EL (cell line): ENCODE data around the gene TPST2.
"Not testable (repeated sequence)": the region's sequence is repeated elsewhere in the genome, so short reads cannot be mapped to it uniquely, and the experiment has no call there.

ENCODE experiments used
- DNase-seq: peaks from one replicate; pipeline ENCODE4 v3.0.0-alpha.2; 2016

The TPST2 gene

DNA sequence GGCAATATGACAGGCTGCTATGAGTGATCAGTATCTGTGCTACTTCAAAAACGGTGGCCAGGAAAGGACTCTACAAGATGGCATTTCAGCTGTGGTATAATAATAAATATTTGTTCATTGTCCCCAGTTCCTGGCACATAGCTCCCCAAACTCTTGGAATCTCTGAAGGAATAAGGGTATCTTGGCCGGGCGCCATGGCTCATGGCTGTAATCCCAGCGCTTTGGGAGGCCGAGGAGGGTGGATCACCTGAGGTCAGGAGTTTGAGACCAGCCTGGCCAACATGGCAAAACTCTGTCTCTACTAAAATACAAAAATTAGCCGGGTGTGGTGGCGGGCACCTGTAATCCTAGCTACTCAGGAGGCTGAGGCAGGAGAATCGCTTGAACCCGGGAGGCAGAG is 61.4 kb downstream of the TPST2 start:
- not testable (repeated sequence) for DNase-seq

DNA sequence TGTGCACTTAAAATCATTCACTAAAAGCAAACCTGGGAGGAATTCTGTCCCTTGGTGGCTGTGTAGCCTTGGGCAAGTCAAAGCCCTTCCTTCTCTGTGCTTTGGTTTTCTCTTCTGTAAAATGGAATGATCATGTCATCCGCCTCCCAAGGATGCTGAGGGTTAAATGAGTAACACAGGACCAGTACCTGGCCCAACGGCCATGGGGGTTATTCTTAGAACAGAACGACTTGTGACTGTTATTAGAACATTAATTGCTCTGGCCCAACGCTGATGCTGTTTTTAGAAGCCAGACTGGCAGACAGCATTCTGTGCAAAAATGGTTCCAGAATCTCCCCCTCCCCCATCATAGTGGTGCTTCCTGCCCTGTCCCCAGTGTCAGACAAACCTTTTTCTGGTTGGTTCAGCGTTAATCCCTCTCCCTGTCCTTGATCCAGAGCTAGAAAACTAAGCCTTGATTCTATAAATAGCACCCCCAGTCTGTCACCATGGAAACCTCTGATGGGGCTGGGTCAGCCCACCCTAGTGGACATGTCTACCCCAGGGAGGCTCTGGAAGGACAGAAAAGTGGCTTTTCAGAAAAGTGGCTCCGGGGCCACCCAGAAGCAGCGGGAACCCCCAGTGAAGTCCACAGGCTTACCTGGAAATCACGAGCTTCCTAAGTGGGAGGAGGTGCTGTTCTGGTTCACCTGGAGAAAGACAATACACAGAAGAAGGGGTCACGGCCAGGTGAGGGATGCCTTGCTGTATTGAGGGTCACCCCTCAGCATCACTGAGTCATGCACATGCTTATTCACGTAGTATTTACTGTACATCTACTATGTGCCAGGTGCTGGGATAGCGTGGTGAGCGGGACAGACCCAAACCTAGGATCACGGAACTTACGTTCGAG is 62.1 kb downstream of the TPST2 start:
- no peak for DNase-seq

DNA sequence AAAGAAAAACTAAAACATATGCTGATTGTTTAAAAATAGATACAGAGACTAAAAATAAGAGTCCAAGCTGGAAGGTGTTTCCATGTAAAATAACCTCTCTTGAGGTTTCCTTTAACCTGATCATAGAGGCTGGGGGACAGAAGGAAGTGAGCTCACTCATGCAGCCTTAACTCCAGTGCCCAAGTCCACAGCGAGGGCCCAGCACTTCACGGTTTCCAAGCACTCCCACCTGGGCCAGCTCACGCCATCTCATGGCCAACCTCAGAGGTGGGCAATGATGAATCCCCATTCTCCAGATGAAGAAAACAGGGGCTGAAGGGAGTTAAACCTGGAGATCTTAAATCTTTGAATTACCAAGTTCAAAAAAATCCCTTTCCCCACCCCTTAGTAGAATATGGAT is 62.8 kb downstream of the TPST2 start:
- no peak for DNase-seq

DNA sequence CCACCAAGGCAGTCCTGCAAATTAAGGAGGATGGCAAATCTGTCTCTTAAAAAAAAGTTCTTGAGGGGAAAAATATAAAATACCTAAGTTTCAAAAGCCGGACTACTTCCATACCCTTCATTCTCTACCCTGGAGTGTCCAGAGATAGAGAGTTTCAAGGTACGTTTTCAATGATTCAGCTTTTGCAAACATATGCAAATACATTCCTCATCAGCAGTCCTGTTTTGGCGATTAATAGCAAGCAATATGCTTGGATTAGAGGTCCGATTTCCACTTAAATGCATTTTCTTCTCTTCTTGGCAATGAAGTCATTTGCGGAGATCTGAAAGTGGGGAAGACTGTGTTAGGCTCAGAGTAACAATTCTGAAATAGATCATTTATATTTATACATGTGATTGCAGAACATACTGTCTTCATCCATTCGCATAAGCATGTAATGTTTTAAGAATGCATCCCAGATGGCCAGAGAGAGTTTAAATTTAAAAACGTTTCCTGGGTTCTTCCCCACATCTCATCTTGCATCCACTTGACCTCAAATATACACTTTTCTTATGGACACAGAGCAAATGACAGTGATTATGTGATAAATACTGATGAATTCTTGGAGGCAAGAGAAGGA is 63.9 kb downstream of the TPST2 start:
- no peak for DNase-seq

DNA sequence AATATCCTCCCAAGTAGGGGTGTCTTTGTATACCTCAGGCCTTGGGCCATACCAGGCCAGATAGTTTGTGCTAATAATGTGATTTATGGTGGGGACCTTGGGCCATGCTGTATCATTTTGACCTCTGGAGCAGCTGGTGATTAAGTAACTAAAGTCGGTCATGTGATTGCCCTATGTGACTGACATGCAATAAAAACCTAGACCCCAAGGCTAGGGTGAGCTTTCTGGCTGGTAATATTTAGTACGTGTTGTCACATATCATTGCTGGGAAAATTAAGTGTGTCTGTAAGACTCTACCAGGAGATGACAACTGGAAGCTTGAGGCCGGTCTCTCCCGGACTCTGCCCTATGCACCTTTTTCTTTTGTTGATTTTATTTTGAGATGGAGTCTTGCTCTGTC is 65.1 kb downstream of the TPST2 start:
- DNase-seq, result no peak

DNA sequence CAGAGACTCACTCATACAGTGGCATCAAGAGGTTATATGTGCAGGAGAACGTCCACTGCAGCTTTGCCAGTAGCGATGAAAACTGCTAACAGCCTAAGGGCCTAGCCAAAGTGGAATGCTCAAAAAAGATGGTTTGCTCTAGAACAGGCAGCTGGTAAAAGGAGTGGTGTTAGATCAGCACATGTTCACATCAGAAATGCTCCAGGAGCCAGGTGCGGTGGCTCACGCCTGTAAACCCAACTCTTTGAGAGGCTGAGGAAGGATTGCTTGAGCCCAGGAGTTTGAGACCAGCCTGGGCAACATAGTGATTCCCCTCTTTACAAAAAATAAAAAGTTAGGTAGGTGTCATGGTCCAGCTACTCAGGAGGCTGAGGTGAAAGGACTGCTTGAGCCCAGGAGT is 67.3 kb downstream of the TPST2 start:
- DNase-seq, result no peak

DNA sequence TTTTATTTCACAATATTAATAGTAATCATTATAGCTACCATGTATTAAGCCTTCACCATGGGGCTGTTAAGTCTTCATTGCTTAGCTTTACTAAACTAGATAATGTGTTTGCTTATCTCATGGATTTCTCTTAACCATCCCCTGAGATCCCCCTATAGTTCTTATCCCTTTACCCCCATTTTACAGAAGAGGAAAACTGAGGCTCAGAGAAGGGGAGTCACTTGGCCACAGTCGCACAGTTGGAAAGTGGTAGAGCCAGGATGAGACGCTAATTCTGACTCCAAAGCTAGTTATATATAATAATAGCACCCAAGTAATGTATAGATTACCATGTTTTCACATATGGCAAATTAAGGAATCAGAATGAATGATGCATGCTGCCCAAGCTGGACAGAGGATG is 67.9 kb downstream of the TPST2 start:
- DNase-seq, result no peak

DNA sequence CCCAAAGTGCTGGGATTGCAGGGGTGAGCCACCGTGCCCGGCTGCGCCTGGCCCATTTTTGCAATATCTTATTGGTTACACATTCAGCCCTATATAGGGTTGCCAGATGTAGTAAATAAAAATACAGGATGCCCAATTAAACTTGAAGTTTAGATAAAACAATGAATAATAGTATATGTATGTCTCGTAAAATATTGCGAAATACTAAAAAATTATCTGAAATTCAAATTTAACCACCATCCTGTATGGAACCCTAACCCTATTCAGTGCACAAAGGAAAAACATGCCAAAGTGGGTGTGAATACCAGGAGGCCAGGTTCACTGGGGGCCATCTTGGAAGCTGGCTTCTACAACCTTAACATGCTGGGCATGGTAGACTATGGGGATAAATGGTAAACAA is 72.5 kb downstream of the TPST2 start:
- DNase-seq, result peak; percentile 18

DNA sequence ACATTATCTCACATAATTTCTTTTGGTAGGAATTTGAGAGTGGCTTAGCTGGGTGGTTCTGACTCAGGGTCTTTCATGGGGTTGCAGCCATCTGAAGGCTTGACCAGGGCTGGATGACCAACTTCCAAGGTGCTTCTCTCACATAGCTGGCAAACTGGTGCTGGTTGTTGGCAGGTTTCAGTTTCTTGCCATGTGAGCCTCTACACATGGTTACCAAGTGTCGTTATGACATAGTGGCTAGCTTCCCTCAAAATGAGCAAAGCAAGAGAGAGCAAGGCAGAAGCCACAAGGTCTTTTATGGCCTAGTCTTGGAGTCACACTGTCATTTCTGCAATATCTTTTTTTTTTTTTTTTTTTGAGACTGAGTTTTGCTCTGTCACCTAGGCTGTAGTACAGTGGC is 73.4 kb downstream of the TPST2 start:
- no peak for DNase-seq

DNA sequence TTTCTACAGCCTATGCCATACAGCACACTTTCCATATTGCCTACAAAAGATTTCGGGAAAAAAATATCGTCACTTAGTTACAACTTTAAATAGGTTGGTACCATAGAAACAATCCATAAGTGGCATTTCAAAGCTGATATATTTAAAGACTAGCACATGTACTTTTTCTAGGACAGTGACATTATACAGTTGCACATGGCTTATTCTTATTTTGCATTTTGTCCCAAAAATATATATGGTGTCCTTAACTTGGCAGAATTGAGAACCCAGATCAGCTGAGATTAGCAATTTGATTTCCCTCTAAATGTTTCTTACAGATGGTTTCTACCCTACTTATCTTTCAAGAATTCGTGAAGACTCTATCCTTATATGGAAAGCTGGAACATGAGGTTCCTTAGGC is 74.0 kb downstream of the TPST2 start:
- DNase-seq, result no peak

DNA sequence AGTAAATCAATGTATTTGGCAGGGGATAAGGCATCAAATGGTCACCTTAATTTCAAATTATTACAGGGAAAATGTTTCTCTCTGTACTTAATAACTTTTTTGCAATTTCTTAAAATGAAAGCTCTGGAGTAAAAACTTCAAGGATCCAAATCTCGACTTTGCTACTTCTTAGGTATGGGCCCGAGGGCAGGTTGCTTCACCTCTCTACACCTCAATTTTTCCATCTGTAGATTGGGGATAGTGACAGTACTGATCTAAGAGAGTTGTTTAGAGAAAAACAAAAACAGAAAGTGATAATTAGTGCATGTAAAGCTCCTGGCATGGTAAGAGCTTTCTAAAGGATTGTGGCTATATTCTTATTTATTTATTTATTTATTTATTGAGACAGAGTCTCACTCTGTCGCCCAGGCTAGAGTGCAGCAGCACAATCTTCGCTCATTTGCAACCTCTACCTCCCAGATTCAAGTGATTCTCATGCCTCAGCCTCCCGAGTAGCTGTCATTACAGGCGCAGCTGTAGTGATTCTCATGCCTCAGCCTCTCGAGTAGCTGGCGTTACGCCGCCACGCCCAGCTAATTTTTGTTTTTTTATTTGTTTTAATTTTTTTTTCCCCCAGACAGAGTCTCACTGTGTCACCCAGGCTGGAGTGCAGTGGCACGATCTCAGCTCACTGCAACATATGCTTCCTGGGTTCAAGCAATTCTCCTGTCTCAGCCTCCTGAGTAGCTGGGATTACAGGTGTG is 75.3 kb downstream of the TPST2 start:
- no peak for DNase-seq

DNA sequence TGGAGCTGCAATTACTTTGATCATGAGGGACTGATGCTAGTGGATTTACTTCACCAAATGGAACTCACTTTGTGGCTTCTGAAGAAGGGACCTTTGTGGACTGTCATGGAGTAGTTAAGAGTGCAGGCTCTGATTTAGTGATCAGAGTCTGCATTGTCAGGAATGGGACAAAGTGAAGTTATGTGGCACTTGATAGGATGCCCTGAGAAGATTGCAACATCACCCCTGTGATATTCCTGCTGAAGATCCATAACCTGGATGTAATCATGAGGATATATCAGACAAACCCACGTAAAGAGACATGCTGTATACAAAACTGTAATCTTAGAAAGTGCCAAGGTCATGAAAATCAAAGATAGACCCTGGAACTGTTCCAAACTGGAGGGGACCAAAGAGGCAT is 76.1 kb downstream of the TPST2 start:
- no peak for DNase-seq

DNA sequence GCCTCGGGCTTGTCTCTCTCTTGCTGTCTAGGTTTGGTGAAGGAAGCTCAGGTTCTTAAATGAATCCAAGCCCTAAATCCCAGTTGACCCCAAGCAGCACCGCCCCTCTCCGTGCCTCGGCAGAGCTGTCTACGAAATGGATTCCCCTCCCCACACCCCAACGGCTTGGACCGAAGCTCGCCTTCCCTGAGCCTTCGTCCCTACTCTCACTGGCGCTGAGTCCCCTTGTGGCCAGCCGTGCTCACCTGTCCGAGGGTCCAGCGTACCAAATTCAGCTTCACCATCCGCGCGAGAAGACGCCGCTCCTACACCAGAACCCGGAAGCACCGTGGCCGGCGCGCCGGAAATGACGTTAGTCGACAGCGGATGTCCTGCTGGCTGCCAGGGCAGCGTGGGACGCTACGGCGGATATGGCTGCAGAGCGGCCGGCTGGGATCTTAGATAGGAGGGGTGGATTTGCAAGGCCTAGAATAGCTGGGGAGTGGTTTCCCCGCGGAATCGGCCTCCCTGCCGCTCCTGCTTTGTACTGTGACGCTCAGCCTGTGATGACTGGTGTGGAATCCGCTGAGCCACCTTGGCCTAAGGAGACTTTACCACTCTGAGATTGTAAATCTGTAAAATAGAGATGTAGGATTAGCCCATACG is 77.7 kb downstream of the TPST2 start, which contains the start of gene TFIP11:
TFIP11 (minus strand) TSS at position 325 of the 645 bp plus-strand sequence. CDS start 2,201 bp downstream, outside the sequence.
- DNase-seq, result peak; percentile 91

DNA sequence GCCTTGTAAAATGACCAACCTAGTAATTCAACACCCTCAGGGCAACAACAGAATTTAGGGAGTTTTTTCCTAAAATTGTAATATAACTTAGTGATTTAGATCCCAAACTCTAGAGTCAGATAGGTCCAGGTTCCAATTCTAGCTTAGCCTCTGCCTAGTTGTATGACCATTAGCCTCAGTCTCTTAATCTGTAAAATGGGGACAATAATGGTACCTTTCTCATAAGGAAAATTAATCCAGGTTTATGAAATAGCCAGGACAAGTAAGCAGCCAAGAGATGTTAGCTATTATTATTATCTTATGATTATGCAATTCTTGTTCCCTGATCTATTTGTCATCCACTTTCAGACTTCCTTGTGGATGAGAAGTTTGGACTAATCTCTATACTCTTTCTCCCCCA is 81.8 kb downstream of the TPST2 start:
- no peak for DNase-seq

DNA sequence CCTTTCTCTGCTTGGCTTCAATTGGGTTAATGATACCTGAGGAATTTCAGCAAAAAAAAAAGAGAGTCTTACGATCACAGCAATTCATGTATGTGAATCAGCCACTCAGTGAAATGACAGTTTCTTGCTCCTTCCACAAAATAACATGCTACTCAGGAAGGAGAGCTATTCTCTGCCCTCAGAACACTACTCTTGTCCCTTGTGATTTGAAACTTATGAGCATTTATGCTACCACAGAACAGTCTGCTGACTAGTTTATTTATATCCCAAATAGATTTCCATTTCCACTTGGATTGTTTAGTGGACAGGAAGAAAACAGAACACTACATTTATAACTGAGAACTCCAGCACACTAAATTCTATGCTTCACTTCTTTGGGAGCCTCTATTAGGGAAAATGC is 86.2 kb downstream of the TPST2 start:
- DNase-seq, result no peak

DNA sequence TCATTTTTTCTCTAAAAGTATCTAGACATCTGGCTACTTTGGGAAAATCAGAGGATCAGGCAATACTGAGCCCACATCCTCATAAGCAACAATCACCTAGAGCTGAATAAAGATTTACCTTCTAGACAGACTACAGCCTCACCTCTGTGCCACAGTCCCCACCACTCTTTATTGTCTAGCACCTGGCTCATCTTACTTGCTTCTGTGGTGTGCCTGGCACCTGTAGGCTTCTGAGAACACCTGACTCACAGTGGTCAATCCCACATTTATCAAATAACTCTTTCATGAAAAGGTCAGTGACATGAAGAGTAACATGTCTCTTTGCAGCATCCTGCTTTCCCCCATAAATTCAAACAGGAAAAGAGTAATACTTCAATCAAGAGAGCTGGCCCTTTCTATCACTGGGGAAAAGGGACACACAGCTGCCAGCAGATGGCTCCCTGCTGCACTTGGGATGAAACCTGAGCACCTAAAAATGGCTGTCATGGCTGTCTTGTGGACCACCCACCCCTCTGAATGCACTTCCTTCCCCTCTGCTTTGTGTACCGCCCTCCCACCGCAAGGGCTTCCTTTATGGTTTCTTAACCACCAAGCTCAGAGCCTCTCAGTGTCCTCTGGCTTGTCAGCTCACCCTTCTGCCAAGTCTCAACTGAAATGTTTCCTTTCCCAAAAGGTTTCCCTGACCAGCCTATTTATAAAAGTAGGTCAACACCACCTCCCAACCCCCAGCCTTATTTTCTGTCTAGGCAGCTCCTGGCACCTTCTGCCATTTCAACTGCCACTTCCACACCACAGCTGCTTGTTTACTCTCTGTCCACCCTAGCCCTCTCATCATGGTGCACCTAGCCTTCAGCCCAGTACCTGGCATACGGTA is 87.0 kb downstream of the TPST2 start:
- DNase-seq, result peak; percentile 40

DNA sequence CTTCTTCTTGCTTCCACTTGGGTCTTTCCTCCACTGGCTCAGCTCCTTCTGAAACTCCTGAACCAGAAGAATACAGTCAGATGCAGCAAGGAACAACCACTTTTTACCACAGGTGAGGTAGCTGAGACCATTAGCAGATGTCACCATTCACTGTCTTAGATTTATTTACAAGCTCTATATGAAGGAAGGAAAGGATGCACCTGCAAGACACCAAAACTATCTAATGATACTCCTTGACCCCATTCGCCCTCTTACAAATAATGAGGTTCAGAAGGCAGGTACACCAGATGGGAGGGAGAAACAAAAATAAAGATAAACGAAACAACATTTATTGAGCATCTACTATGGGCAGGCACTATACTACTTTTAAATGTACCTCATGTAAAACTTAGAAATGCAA is 87.9 kb downstream of the TPST2 start:
- no peak for DNase-seq

DNA sequence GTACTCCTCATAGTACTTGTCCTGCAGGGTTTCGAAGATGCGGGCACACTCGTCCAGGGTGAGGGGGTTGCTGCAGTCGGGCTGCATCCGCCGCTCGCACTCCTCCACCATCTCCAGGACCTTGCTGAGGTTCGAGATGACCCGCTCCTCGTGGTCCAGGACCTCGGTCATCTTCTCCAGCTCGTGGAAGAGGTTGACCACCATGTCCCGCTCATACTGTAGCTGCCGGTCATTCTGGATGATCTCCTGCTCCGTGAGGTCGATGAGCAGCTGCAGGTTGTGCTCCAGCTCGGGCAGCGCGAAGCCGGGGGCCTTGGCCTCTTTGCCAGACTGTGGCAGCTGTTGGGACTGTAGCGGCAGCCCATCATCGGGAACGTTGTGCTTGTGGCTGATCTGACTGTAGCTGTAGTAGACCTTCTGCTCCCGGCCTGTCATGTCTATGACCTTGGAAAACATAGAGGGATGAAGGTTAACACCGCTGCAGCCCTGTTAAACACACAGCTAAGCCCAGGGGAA is 90.7 kb downstream of the TPST2 start:
- DNase-seq, result no peak

DNA sequence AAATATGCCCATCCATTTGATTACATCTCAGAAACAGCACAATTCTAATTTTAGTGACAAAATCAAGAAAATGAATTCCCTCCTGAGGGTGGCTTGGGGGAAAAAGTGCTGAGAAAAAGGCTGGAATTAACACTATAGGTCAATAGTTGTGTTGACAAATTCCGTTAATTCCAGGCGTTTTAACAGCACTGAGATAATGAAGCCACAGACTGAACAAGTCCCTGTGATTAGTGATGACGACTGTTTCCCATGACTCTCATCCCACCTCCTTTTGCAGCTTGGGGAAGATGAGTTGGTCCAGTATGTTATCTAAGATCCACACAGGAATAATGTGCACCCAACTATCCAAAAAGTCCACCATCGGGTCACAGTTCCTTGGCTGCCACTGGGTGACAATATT is 93.5 kb downstream of the TPST2 start:
- no peak for DNase-seq

DNA sequence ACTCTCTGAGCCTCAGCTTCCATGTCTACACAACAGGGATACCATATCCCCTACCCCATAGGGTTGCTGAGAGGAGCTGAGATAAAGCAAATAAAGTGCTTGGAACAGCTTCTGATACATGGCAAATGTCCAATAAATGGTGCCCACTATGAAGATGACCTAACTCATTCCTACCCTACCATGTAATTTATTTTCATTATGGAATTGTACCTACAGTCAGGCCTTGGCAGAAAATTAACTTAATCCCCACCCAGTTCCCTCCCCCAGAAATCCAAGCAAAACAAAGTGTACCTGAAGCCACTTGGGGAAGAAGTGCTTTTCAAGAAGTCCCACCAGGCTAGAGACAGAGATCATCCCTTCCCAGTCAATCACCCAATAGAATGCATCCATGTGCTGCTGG is 95.4 kb downstream of the TPST2 start:
- DNase-seq, result no peak

DNA sequence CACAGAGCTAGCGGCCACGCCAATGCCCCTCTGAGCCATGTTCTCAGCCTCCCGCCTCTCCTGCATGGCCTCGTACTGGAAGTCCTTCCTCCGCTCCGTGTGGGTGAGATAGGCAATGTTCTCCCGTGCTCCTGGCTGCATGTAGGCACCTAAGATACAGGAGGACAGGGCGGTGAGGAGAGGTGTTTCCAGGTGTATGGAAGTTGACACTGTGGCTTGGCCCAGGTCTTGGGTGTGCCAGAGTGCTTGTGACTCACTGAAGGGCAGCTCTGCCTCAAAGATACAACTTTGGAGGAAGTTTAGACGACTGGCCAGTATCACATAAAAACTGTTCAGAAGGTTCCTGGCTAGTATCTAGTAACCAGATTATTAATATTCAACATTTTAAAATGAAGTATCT is 97.7 kb downstream of the TPST2 start:
- no peak for DNase-seq

DNA sequence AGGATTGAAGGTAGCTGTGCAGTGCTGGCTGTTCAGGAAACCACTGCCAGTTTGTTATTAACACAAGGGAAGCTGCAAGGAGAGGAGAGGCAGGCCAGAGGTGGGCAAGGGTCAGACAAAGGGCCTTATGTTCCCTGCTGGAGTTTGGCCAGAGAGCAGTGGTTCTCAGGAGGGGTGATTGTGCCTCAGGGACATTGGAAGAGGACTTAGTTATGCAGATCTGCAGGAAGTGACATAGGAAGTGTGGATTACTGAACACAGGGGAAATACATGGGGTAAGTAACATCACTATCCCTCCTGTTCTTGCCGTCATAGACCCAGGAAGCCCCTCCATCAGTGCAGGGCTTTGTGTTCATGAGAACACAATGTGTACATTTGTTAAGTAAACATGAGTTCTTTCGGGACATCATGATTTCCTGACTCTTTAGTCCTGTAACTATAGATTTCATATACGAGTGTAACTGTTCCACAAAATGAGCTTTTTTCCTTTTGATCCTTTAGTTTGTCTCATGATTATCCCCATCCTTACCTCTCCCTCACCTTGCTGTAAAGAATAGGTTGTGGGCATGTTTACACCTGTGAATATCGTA is 100.4 kb downstream of the TPST2 start:
- DNase-seq, result no peak
